A549 (cell line): Measurements from ENCODE around the gene OR2M5. TPM values are rescaled to one million over a fixed set of nuclear protein-coding genes. Genes with fewer than 3 reads are reported as not detected.

Experiments used
- ATAC-seq, 2 experiments: fragments of 200-7000 bp in 1 of 2; fragments of >200 bp in 1 of 2; cut with Nextera tagmentation in 1 of 2; cut with Tn5 transposase in 1 of 2; 3 replicates each; pipeline versions ENCODE4 v1.8.0 to v1.9.1; 2018 to 2020; ENCODE audit warnings: mild to moderate bottlenecking in 1 of 2, moderate library complexity in 1 of 2
- CTCF ChIA-PET: fragments of 300-600 bp; sonication (Branson Sonifier 250); formaldehyde crosslinking; extraction: SDS; loops from one replicate; lab custom pipeline; 2021; ENCODE audit warnings: antibody characterized with exemption, inconsistent platforms; lab: Yijun Ruan, JAX
- POLR2A ChIA-PET: fragments of 350-600 bp; formaldehyde crosslinking; extraction: SDS; loops from one replicate; lab custom pipeline; 2021; ENCODE audit warnings: antibody characterized with exemption, inconsistent platforms; lab: Yijun Ruan, JAX
- DNase-seq, 2 experiments: peaks; one replicate each; pipeline versions ENCODE4 v3.0.0 to v3.0.0-alpha.2; 2011 to 2016; ENCODE audit warnings: low read depth in 1 of 2, low spot score in 1 of 2
- FAIRE-seq: peaks from 2 replicates; lab custom pipeline; 2011; peaks lifted over from hg19 to GRCh38; lab: Jason Lieb, UNC
- H3K27ac ChIP-seq, 2 experiments: fragments of >200 bp; sonication (Bioruptor Twin); formaldehyde crosslinking; 3 replicates each; pipeline ENCODE4 v1.5.1; 2016 to 2017
- H3K4me1 ChIP-seq: fragments of >200 bp; sonication (Bioruptor Twin); formaldehyde crosslinking; 3 replicates; pipeline ENCODE4 v1.6.1; 2016
- H3K4me2 ChIP-seq: fragments of >200 bp; sonication (Bioruptor Twin); formaldehyde crosslinking; 3 replicates; pipeline ENCODE4 v1.6.1; 2016
- H3K4me3 ChIP-seq: fragments of >200 bp; sonication (Bioruptor Twin); formaldehyde crosslinking; 3 replicates; pipeline ENCODE4 v1.5.1; 2016
- H3K9me3 ChIP-seq: fragments of >200 bp; sonication (Bioruptor Twin); formaldehyde crosslinking; 3 replicates; pipeline ENCODE4 v1.6.1; 2016
- BHLHE40 ChIP-seq: IDR thresholded peaks from 2 replicates; pipeline ENCODE4 v1.6.1; 2012; ENCODE audit warnings: low read depth, low read length, inconsistent platforms
- CBX8 ChIP-seq: fragments of 200-600 bp; sonication (generic); IDR thresholded peaks from 2 replicates; pipeline ENCODE4 v1.6.1; 2016
- CEBPB ChIP-seq, 2 experiments: fragments of >200 bp in 1 of 2; sonication (Bioruptor Twin) in 1 of 2; formaldehyde crosslinking in 1 of 2; IDR thresholded peaks; 2 replicates each; pipeline ENCODE4 v1.6.1; 2012 to 2016
- CHD2 ChIP-seq: fragments of 150-350 bp; IDR thresholded peaks from 2 replicates; pipeline ENCODE4 v1.6.1; 2014; ENCODE audit warnings: low read length; ENCODE audit not compliant: partially characterized antibody
- EHF ChIP-seq: fragments of 250-450 bp; sonication (Bioruptor Pico); IDR thresholded peaks from 2 replicates; pipeline ENCODE4 v1.5.0; 2020; ENCODE audit warnings: mild to moderate bottlenecking
- EHMT2 ChIP-seq: fragments of 200-600 bp; sonication (generic); IDR thresholded peaks from 2 replicates; pipeline ENCODE4 v1.6.1; 2016; ENCODE audit warnings: antibody characterized with exemption, low read depth, mild to moderate bottlenecking, moderate library complexity
- EP300 ChIP-seq, 2 experiments: fragments of >200 bp; sonication (Bioruptor Twin); formaldehyde crosslinking; IDR thresholded peaks; 2 replicates in 1 of 2; 3 replicates in 1 of 2; pipeline ENCODE4 v1.6.1; 2016 to 2017
- GATA3 ChIP-seq: IDR thresholded peaks from 2 replicates; pipeline ENCODE4 v1.6.1; 2012; ENCODE audit warnings: borderline replicate concordance
- HEYL ChIP-seq: fragments of 250-450 bp; sonication (Bioruptor Pico); IDR thresholded peaks from 2 replicates; pipeline ENCODE4 v1.8.0; 2021; ENCODE audit warnings: mild to moderate bottlenecking, moderate library complexity
- HOXA7 ChIP-seq: fragments of 250-450 bp; sonication (Bioruptor Pico); IDR thresholded peaks from 2 replicates; pipeline ENCODE4 v1.5.0; 2020; ENCODE audit warnings: mild to moderate bottlenecking, moderate library complexity
- JUNB ChIP-seq: fragments of >200 bp; sonication (Bioruptor Twin); formaldehyde crosslinking; IDR thresholded peaks from 2 replicates; pipeline ENCODE4 v1.6.1; 2016
- KDM5A ChIP-seq: fragments of 200-600 bp; sonication (generic); IDR thresholded peaks from 2 replicates; pipeline ENCODE4 v1.6.1; 2016; ENCODE audit warnings: antibody characterized with exemption, mild to moderate bottlenecking
- MAFK ChIP-seq: fragments of 450-650 bp; IDR thresholded peaks from 2 replicates; pipeline ENCODE4 v1.6.1; 2014; ENCODE audit not compliant: partially characterized antibody
- NFE2L2 ChIP-seq: fragments of 150-350 bp; conservative IDR thresholded peaks from 2 replicates; pipeline ENCODE4 v1.6.1; 2014; ENCODE audit warnings: low read length
- NPAS2 ChIP-seq: fragments of 250-450 bp; sonication (Bioruptor Pico); IDR thresholded peaks from 2 replicates; pipeline ENCODE4 v1.8.0; 2022; ENCODE audit warnings: mild to moderate bottlenecking, moderate library complexity, borderline replicate concordance
- NR3C1 ChIP-seq: fragments of >200 bp; sonication (Bioruptor Twin); formaldehyde crosslinking; IDR thresholded peaks from 3 replicates; pipeline ENCODE4 v1.6.1; 2017
- PBX3 ChIP-seq: IDR thresholded peaks from 2 replicates; pipeline ENCODE4 v1.6.1; 2012
- POLR2AphosphoS2 ChIP-seq: conservative IDR thresholded peaks from 2 replicates; pipeline ENCODE4 v1.6.1; 2012; ENCODE audit warnings: low read length, improper control_type of control experiment, inconsistent platforms
- RCOR1 ChIP-seq: fragments of 150-350 bp; IDR thresholded peaks from 2 replicates; pipeline ENCODE4 v1.6.1; 2014; ENCODE audit warnings: antibody characterized with exemption, low read length, low read depth
- RFX5 ChIP-seq: fragments of 450-650 bp; IDR thresholded peaks from 2 replicates; pipeline ENCODE4 v1.7.1; 2014; ENCODE audit warnings: antibody characterized with exemption, mild to moderate bottlenecking, moderate library complexity
- SREBF2 ChIP-seq: fragments of 450-650 bp; IDR thresholded peaks from 2 replicates; pipeline ENCODE4 v1.6.1; 2014; ENCODE audit warnings: mild to moderate bottlenecking, moderate library complexity
- USF2 ChIP-seq: fragments of 450-650 bp; IDR thresholded peaks from 2 replicates; pipeline ENCODE4 v1.6.1; 2014; ENCODE audit warnings: antibody characterized with exemption
- ZFP36 ChIP-seq: fragments of 450-650 bp; IDR thresholded peaks from 2 replicates; pipeline ENCODE4 v1.6.1; 2014; ENCODE audit warnings: borderline replicate concordance; ENCODE audit not compliant: partially characterized antibody
- ZNF302 ChIP-seq: fragments of 250-450 bp; sonication (Bioruptor Pico); IDR thresholded peaks from 2 replicates; pipeline ENCODE4 v1.9.0; 2021; ENCODE audit warnings: inconsistent platforms, mild to moderate bottlenecking, moderate library complexity
- ZSCAN20 ChIP-seq: fragments of 250-450 bp; sonication (Bioruptor Pico); IDR thresholded peaks from 2 replicates; pipeline ENCODE4 v1.8.0; 2022; ENCODE audit warnings: mild to moderate bottlenecking, moderate library complexity
- whole genome bisulfite sequencing: methylation state at CpG from one replicate; pipeline ENCODE4 v1.1.6; 2017; ENCODE audit errors: missing lambda C conversion rate; 5-methylcytosine and 5-hydroxymethylcytosine counted together
- polyA plus RNA-seq, 4 experiments: library from polyadenylated mRNA; depleted of rRNA in 3 of 4; stranded (reverse); fragments of >200 nt; fragmentation: RNase III in 1 of 4; extraction: RNeasy Plus Mini Kit Qiagen cat#74134 plus additional on column Dnase treatment in 1 of 4; gene quantifications; 2 replicates in 3 of 4; 3 replicates in 1 of 4; pipeline ENCODE4 v1.2.3, GENCODE V29; 2011 to 2017
- TF ChIP-seq, protein P1 (sequence below): fragments of 250-450 bp; sonication (Bioruptor Pico); IDR thresholded peaks from 2 replicates; pipeline ENCODE4 v1.5.0; 2021; ENCODE audit warnings: mild to moderate bottlenecking, moderate library complexity, borderline replicate concordance
- TF ChIP-seq, protein P2 (sequence below): fragments of 200-600 bp; sonication (generic); IDR thresholded peaks from 2 replicates; pipeline ENCODE4 v1.6.1; 2016; ENCODE audit warnings: antibody characterized with exemption, mild to moderate bottlenecking, moderate library complexity

OR2M5 gene
- polyA plus RNA-seq, 2 of the 4 experiments (the other 2 are of a cell fraction) = not detected

- TF ChIP-seq, protein P1, sequence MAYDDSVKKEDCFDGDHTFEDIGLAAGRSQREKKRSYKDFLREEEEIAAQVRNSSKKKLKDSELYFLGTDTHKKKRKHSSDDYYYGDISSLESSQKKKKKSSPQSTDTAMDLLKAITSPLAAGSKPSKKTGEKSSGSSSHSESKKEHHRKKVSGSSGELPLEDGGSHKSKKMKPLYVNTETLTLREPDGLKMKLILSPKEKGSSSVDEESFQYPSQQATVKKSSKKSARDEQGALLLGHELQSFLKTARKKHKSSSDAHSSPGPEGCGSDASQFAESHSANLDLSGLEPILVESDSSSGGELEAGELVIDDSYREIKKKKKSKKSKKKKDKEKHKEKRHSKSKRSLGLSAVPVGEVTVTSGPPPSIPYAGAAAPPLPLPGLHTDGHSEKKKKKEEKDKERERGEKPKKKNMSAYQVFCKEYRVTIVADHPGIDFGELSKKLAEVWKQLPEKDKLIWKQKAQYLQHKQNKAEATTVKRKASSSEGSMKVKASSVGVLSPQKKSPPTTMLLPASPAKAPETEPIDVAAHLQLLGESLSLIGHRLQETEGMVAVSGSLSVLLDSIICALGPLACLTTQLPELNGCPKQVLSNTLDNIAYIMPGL (CRISPR knock-in tag) = no peak
- TF ChIP-seq RFX5 (no peak), NPAS2 (no peak), MAFK (no peak), ZNF302 (CRISPR knock-in tag) (no peak), CHD2 (no peak), SREBF2 (no peak), EP300 (IDR thresholded peaks at IDR 0.05) (no peak), GATA3 (no peak), NFE2L2 (no peak), POLR2AphosphoS2 (no peak), PBX3 (no peak), EHMT2 (no peak), JUNB (no peak), CEBPB (IDR thresholded peaks at IDR 0.05) (no peak), EHF (CRISPR knock-in tag) (no peak)
- TF ChIP-seq, protein P2, sequence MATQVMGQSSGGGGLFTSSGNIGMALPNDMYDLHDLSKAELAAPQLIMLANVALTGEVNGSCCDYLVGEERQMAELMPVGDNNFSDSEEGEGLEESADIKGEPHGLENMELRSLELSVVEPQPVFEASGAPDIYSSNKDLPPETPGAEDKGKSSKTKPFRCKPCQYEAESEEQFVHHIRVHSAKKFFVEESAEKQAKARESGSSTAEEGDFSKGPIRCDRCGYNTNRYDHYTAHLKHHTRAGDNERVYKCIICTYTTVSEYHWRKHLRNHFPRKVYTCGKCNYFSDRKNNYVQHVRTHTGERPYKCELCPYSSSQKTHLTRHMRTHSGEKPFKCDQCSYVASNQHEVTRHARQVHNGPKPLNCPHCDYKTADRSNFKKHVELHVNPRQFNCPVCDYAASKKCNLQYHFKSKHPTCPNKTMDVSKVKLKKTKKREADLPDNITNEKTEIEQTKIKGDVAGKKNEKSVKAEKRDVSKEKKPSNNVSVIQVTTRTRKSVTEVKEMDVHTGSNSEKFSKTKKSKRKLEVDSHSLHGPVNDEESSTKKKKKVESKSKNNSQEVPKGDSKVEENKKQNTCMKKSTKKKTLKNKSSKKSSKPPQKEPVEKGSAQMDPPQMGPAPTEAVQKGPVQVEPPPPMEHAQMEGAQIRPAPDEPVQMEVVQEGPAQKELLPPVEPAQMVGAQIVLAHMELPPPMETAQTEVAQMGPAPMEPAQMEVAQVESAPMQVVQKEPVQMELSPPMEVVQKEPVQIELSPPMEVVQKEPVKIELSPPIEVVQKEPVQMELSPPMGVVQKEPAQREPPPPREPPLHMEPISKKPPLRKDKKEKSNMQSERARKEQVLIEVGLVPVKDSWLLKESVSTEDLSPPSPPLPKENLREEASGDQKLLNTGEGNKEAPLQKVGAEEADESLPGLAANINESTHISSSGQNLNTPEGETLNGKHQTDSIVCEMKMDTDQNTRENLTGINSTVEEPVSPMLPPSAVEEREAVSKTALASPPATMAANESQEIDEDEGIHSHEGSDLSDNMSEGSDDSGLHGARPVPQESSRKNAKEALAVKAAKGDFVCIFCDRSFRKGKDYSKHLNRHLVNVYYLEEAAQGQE = no peak
- CTCF ChIA-PET = no interaction called here
- no peaks in the 10 kb centered on the region for H3K4me1 ChIP-seq
- POLR2A ChIA-PET = no interaction called here
- DNase-seq = no peak
- FAIRE-seq = no peak
- H3K9me3 ChIP-seq = no peaks in the 10 kb centered on the region
- ATAC-seq = no peak
- no peak within 1 kb of the TSS for H3K4me2 ChIP-seq
- H3K4me3 ChIP-seq = no peak within 1 kb of the TSS
- no peak within 1 kb of the TSS for H3K27ac ChIP-seq
Observed at GRCh38 chr1:248174521-248174920, 29.6 kb downstream of the OR2M5 start, which contains the start of gene OR2M2. Gene OR2M2 (plus strand): TSS chr1:248174821. CDS start chr1:248179986, 5,165 bp downstream.

GRCh38 chr1:248183996-248184395, 39.0 kb downstream of the OR2M5 start:
- Histone ChIP-seq H3K4me3 (no peak overlapping the region), H3K27ac (no peak overlapping the region), H3K9me3 (no peaks in the 10 kb centered on the region), H3K4me2 (no peak overlapping the region), H3K4me1 (no peaks in the 10 kb centered on the region)
- TF ChIP-seq CBX8 = no peak
- no peak for TF ChIP-seq NPAS2
- TF ChIP-seq SREBF2 = no peak
- no peak for TF ChIP-seq BHLHE40
- TF ChIP-seq RCOR1 = no peak
- TF ChIP-seq USF2 = no peak
- TF ChIP-seq HEYL (CRISPR knock-in tag) = no peak
- TF ChIP-seq NR3C1 = no peak
- TF ChIP-seq KDM5A = no peak
- no peak for TF ChIP-seq ZFP36
- no peak for TF ChIP-seq HOXA7 (CRISPR knock-in tag)
- no peak for TF ChIP-seq ZSCAN20 (CRISPR knock-in tag)
- no peak for TF ChIP-seq CHD2
- TF ChIP-seq EHMT2 = no peak
- ATAC-seq (no peak), DNase-seq (no peak), FAIRE-seq (no peak)
- ChIA-PET CTCF (no interaction called here), POLR2A (no interaction called here)
- 27% methylated on average over 7 of the region's 7 CpGs for WGBS
